GM18502 (cell line): Measurements from ENCODE around the gene PRPS1.
"Not testable (repeated sequence)": the region's sequence is repeated elsewhere in the genome, so short reads cannot be mapped to it uniquely, and the experiment has no call there.

Experiments
- ATAC-seq: cut with Tn5 transposase; IDR thresholded peaks from one replicate; pipeline ENCODE4 v1.9.1; 2021; ENCODE audit warnings: mild to moderate bottlenecking; ENCODE audit not compliant: unreplicated experiment, poor library complexity

Gene PRPS1

GRCh38 chrX:107628662-107629539 is 591 bp downstream of the PRPS1 start:
- ATAC-seq, result peak; percentile 50

- no peak for ATAC-seq
These were observed 1.2 kb downstream of the PRPS1 start for GRCh38 chrX:107629540-107629909.

- no peak for ATAC-seq
These were observed 1.9 kb downstream of the PRPS1 start for GRCh38 chrX:107630031-107630689.

GRCh38 chrX:107632346-107632745 is 4.0 kb downstream of the PRPS1 start:
- no peak for ATAC-seq

GRCh38 chrX:107646735-107647134 is 18.4 kb downstream of the PRPS1 start:
- ATAC-seq, result no peak

GRCh38 chrX:107648332-107648731 is 20.0 kb downstream of the PRPS1 start:
- no peak for ATAC-seq

- no peak for ATAC-seq
These were observed 26.2 kb downstream of the PRPS1 start for GRCh38 chrX:107654566-107654871.

GRCh38 chrX:107654872-107655761 is 26.8 kb downstream of the PRPS1 start:
- peak; percentile 84 for ATAC-seq

- no peak for ATAC-seq
These were observed 28.7 kb downstream of the PRPS1 start for GRCh38 chrX:107656978-107657377.

GRCh38 chrX:107658660-107659059 is 30.4 kb downstream of the PRPS1 start:
- ATAC-seq, result no peak

- no peak for ATAC-seq
These were observed 31.0 kb downstream of the PRPS1 start for GRCh38 chrX:107659286-107659685.

GRCh38 chrX:107659768-107660167 is 31.5 kb downstream of the PRPS1 start:
- ATAC-seq, result peak; percentile 44

- no peak for ATAC-seq
These were observed 33.8 kb downstream of the PRPS1 start for GRCh38 chrX:107662145-107662544.

GRCh38 chrX:107662824-107663223 is 34.5 kb downstream of the PRPS1 start:
- no peak for ATAC-seq

- ATAC-seq, result no peak
These were observed 38.6 kb downstream of the PRPS1 start for GRCh38 chrX:107666931-107667330.

- ATAC-seq, result no peak
These were observed 39.1 kb downstream of the PRPS1 start for GRCh38 chrX:107667426-107667825.

GRCh38 chrX:107668710-107669109 is 40.4 kb downstream of the PRPS1 start:
- not testable (repeated sequence) for ATAC-seq

- ATAC-seq, result no peak
These were observed 41.0 kb downstream of the PRPS1 start for GRCh38 chrX:107669261-107669660.

GRCh38 chrX:107669885-107670628 is 41.7 kb downstream of the PRPS1 start:
- ATAC-seq, result no peak

- ATAC-seq, result not testable (repeated sequence)
These were observed 42.9 kb downstream of the PRPS1 start for GRCh38 chrX:107671256-107671655.
